Endothelial cell of umbilical vein (primary cell): Measurements from ENCODE around the gene SPAG16.

Experiments used
- FOS ChIP-seq: IDR thresholded peaks from 2 replicates; pipeline ENCODE4 v1.6.1; 2011; ENCODE audit warnings: mild to moderate bottlenecking, low read length, moderate library complexity, borderline replicate concordance; ENCODE audit not compliant: insufficient read depth
- POLR2A ChIP-seq: IDR thresholded peaks from 2 replicates; pipeline ENCODE4 v1.6.1; 2012; ENCODE audit warnings: low read depth, mild to moderate bottlenecking, control low read depth, low read length
- TF ChIP-seq, protein P1 (sequence below), 2 donors: IDR thresholded peaks; 1 replicate in 1 of 2; 2 replicates in 1 of 2; pipeline ENCODE4 v1.5.1; 2011; ENCODE audit warnings: low read length in 2 of 2, mild to moderate bottlenecking in 2 of 2, moderate library complexity in 2 of 2, control low read depth in 1 of 2, inconsistent platforms in 1 of 2, low read depth in 1 of 2; ENCODE audit not compliant: insufficient read depth in 1 of 2; ENCODE audit errors: extremely low read depth in 1 of 2

DNA sequence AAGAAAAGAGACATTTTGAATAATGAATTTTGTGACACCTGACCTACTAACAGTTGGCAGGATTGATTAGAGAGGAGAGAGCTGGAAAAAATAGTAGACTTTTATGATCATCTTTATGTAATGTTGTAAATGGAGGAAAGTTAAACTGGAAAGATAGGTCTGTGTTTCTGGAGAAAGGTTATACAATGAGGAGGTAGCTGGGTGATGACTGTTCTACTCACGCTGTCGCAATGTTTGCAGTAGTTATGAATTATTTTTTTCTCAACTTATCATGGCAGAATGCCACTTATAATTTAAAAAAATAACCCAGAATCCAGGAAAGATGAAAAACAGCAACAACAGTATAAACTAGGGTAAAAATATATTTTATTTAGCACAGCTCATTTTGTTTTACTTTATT, 364.9 kb downstream of the SPAG16 start:
- TF ChIP-seq, protein P1, sequence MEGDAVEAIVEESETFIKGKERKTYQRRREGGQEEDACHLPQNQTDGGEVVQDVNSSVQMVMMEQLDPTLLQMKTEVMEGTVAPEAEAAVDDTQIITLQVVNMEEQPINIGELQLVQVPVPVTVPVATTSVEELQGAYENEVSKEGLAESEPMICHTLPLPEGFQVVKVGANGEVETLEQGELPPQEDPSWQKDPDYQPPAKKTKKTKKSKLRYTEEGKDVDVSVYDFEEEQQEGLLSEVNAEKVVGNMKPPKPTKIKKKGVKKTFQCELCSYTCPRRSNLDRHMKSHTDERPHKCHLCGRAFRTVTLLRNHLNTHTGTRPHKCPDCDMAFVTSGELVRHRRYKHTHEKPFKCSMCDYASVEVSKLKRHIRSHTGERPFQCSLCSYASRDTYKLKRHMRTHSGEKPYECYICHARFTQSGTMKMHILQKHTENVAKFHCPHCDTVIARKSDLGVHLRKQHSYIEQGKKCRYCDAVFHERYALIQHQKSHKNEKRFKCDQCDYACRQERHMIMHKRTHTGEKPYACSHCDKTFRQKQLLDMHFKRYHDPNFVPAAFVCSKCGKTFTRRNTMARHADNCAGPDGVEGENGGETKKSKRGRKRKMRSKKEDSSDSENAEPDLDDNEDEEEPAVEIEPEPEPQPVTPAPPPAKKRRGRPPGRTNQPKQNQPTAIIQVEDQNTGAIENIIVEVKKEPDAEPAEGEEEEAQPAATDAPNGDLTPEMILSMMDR (IDR thresholded peaks at IDR 0.05; ENCODE audit: extremely low read depth in 1 of 2, insufficient read depth in 1 of 2, low read depth in 1 of 2, low read length in 2 of 2): no peak
- TF ChIP-seq POLR2A (no peak), FOS (no peak)
